Upper lobe of left lung (tissue), 4 donors: ENCODE data around the gene SNX4.

Experiments used
- CTCF ChIP-seq, 6 experiments: fragments of 450-650 bp in 4 of 6; fragments of 200-600 bp in 2 of 6; sonication (generic) in 2 of 6; IDR thresholded peaks; one replicate each; pipeline ENCODE4 v1.5.1; 2016 to 2019; ENCODE audit warnings: antibody characterized with exemption in 6 of 6
- EP300 ChIP-seq, 4 donors: sonication (generic); formaldehyde crosslinking; IDR thresholded peaks; one replicate each; pipeline ENCODE4 v1.5.1; 2017; ENCODE audit warnings: antibody characterized with exemption in 4 of 4, control low read depth in 2 of 4

- TF ChIP-seq CTCF (IDR thresholded peaks at IDR 0.05) = no peak
- TF ChIP-seq EP300 (IDR thresholded peaks at IDR 0.05) = no peak
These were observed 39.2 kb downstream of the SNX4 start for GRCh38 chr3:125480656-125481374.
